ENCODE data around the gene IL17RC. TPM values are rescaled to one million over a fixed set of nuclear protein-coding genes. Genes with fewer than 3 reads are reported as not detected.

The IL17RC gene
- total RNA-seq, 1 donor from 2014 or later: 16.9 TPM

DNA sequence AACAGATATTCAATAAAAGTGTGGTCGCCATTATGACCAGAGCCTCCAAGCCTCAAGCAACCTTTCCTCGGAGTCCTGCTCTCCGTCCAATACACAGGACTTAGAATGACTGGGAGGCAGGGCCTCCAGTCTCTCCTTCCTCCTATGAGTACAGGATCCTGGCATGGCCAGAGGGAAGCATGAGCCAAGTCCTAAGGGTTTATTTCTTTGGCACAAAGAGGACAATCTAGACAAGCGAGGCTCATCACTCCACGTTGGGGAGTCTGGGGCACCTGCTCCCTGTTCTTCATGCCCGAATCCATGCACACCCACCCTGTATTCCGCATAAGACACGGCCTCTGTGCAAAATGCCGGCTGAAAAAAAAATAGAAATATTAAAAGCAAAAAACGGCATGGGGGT is 28.5 kb downstream of the IL17RC start:
- DNase-seq (ENCODE audit: low read depth in 2 of 2): no peak

DNA sequence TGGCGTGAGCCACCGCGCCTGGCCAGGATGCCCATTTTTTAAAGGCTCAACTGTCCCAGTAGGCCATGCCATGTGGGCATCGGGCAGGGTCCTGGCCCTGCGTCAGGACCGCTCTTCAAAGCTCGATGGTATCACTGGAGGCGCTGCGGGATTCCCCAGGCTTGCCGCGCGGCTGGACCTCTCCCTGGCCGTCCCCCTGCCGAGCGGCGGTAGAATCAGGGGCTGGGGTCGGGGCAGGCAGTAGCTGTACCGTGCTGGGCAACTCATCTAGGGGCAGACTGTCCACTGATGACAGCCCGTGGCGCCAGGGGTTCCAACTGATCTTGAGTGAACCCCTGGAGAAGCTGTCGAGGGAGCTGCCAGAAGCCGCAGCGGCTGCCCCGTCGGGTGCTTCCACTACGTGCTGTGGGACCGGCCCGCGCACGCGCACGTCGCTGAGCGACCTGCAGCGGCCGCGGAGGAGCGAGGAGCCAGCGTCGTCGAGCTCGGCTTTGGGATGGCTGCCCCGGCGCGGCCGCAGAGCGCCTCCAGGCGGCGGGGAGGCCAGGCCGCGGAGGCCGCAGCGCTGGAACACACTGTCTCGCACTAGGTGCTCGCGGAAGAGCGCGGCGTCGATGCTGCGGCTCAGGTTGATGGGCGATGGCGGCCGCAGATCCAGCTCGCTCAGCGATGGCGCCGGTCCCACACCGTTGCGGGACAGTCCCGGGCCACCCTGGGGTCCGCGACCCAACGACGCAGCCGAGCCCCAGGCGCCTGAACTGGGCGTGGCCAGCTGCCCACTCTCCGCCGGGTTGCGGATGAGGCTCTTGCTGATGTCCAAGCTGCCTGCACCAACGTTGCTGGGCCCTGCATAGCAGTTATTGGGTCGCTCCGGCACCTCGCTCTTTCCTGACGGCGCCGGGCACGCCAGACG is 29.5 kb downstream of the IL17RC start:
- DNase-seq (ENCODE audit: low read depth in 2 of 2): peak; percentile 80 to 94

GRCh38 chr3:9947025-9947995 is 30.4 kb downstream of the IL17RC start:
- DNase-seq (ENCODE audit: low read depth in 2 of 2): peak; percentile 70 to 85

- DNase-seq (ENCODE audit: low read depth in 2 of 2): no peak
Observed at GRCh38 chr3:9948586-9948985, 31.7 kb downstream of the IL17RC start.

- no peak for DNase-seq (ENCODE audit: low read depth in 2 of 2)
Observed at GRCh38 chr3:9949115-9949514, 32.2 kb downstream of the IL17RC start.

- DNase-seq (ENCODE audit: low read depth in 2 of 2): no peak
Observed at GRCh38 chr3:9949626-9950025, 32.7 kb downstream of the IL17RC start.

GRCh38 chr3:9951126-9951525 is 34.2 kb downstream of the IL17RC start:
- DNase-seq (ENCODE audit: low read depth in 2 of 2): no peak

DNA sequence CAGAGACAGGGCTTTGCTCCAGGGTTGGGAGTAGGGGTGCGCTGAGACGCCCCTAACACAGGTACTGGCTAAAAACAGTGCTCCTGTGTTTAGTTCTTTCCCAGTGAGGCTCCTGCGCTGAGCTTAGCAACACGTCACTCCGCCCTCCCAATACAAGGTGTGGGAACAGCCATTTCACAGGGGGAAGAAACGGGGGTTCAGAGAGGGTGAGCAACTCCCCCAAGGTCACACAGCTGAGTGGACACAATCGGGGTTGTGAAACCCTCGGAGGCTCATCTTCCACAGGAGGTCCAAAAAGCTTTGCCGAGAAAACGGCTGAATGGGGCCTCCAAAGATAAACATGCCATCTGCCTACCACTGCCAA is 34.7 kb downstream of the IL17RC start:
- no peak for DNase-seq (ENCODE audit: low read depth in 2 of 2)

DNA sequence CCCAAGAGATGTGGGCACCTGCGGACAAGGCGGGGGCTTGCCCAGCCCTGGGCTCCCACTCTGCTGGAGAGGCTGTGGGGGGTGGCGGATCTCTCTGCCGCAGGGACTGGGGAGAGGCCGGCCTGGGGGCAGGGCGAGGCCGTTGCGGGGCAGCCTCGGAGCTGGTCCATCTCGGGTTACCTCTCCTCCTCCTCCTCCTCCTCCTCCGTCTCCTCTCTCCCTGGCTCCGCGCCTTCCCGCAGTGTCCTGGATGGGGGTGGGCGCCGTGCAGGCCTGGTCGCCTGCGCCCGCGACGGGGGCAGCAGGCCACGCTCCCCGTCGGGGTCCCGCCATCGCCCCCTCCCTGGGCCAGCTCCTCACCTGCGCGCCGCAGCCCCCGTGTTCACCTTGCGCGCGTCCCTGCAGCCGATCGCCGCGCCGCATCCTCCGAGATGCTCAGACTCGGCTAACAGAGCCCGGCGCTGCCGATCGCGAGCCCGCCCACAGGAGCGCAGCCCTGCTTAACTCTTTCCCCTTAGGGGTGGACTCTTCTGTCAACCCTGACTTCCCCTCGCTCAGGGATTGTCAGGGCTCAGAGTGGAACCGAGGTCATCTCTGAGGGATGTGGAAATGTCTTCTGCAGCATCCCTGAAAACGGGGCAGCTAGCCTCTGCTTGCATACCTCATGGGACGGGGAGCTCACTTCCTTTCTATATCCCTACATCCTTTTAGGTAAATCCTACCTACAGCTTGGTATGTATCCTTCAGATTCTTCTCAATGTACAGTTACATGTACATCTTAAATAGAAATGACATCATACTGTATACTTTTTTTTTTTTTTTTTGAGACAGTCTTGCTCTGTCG is 35.3 kb downstream of the IL17RC start, which contains the start of gene PRRT3:
Gene PRRT3 (minus strand): TSS at position 447 of the 844 bp plus-strand sequence. CDS start 2,293 bp downstream, outside the sequence.
- DNase-seq (ENCODE audit: low read depth in 2 of 2): peak; percentile 10 to 32

DNA sequence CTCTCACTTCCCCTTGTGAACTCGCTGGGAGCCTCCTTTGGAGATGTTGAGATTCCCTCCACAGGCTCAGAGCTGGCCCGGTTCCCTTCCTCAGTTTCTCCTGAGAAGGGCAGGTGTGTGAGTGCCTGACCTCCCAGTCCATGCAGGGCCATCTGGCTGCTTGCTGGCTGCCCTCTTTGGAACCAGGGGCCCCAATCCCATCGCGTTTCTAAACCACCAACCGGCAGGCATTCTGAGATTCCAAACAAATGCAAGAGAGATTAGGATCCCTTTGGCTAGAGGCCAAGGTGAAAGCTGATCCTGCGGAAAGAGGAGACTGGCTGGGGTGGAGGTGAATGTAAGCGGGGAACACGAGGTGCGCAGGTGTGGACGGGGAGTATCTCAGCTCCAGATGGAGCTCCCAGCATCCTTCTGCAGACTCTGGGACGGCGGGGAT is 38.2 kb downstream of the IL17RC start:
- no peak for DNase-seq (ENCODE audit: low read depth in 2 of 2)

DNA sequence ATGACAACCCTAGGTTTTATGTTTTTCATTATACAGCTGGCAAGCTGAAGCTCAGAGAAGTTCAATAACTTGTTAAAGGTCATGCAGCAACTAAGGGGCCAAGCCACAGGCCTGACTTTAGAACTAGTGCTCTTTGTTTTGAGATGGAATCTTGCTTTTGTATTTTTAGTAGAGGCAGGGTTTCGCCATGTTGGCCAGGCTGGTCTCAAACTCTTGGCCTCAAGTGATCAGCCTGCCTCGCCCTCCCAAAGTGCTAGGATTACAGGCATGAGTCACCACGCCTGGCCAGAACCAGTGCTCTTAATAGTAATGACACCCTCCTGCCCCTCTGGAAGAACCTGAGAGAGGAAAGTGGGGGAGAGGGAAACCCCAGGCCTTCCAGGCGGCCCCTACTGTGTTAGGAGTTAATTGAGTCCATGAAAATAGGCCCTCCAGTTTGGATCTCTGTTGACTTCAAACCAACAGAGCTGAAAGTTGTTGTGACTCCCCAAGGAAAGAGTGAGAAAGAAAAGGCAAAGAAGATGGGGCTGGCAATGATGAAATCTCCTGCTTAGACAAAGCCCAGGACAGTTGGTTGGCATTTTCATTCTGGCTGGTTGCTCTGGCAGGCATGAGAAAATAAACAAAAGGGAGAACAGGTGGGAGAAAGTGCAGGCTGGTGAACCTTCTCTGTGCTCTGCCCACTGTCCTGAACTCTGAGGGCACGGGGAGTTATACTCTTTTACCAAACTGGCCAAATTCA is 38.9 kb downstream of the IL17RC start:
- no peak for DNase-seq (ENCODE audit: low read depth in 2 of 2)

DNA sequence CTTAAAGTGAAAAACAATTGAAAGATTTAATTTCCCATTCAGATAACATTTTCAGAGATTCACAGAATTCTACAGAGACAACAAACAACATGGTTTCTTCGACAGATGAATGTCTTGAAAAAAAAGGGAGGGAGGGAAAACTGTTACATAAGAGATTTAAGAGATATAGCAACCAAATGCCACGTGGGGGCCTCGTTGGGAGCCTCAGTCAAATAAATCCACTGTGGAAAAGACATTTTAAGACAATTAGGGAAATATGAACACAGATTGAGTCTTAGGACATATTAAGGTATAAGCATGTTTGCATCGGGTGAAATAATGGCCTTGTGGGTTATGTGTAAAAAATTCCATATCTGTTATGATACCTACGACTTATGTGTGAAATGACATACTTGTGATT is 40.3 kb downstream of the IL17RC start:
- DNase-seq (ENCODE audit: low read depth in 2 of 2): peak in 1 of 2 donors; percentile 37

DNA sequence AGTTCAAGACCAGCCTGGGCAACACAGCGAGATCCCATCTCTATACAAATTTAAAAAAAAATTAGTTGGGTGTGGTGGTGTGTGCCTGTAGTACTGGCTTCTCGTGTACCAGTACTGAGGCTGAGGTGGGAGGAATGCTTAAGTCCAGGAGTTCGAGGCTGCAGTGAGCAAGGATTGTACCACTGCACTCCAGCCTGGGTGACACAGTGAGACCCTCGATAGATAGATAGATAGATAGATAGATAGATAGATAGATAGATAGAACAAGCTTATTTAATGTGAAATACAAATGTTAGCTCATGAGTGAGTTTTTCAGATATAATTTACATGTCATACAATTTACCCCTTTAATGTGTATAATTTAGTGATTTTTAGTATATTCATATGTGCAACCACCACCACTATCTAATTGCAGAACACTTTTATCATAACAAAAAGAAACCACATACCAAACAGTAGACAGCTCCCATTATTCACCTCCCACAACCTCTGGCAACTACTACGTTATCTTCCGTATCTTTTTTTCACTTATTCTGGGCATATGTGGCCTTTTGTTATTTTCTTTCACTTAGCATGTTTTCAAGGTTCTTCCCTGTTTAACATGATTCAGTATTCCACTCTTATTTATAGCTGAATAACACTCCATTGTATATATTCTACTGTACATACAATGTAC is 48.4 kb downstream of the IL17RC start:
- DNase-seq (ENCODE audit: low read depth in 2 of 2): no peak

- no peak for DNase-seq (ENCODE audit: low read depth in 2 of 2)
Observed at GRCh38 chr3:9966841-9967240, 49.9 kb downstream of the IL17RC start.

- DNase-seq (ENCODE audit: low read depth in 2 of 2): no peak
Observed at GRCh38 chr3:9969632-9970019, 52.7 kb downstream of the IL17RC start.

DNA sequence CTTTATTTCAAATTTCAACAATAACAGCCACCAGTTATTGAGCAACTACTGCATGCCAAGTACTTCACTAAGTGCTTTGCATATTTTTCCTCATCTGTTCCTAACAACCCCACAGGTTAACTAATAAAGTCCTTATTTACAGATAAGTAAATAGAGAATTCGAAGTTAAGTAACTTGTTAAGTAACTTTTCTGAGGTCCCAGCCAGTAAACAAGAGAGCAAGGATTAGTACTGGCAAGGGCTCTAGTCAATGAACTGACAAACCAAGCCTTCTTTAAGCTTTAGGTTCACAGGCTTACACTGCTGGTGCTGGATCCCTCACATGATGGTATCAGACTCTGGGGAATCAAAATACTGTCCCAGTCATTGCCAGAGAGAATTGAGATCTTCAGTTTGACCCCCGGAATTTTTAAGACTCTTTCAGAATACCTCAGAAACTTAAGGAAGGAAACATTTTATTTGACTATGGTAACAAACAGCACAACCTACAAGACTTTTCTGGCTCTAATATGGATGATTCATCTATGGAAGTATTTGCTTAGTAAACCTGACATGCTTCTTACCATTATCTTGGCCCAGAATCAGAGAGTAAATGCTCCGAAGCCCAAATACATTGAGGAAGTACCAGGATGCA is 53.2 kb downstream of the IL17RC start:
- DNase-seq (ENCODE audit: low read depth in 2 of 2): peak in 1 of 2 donors; percentile 21

DNA sequence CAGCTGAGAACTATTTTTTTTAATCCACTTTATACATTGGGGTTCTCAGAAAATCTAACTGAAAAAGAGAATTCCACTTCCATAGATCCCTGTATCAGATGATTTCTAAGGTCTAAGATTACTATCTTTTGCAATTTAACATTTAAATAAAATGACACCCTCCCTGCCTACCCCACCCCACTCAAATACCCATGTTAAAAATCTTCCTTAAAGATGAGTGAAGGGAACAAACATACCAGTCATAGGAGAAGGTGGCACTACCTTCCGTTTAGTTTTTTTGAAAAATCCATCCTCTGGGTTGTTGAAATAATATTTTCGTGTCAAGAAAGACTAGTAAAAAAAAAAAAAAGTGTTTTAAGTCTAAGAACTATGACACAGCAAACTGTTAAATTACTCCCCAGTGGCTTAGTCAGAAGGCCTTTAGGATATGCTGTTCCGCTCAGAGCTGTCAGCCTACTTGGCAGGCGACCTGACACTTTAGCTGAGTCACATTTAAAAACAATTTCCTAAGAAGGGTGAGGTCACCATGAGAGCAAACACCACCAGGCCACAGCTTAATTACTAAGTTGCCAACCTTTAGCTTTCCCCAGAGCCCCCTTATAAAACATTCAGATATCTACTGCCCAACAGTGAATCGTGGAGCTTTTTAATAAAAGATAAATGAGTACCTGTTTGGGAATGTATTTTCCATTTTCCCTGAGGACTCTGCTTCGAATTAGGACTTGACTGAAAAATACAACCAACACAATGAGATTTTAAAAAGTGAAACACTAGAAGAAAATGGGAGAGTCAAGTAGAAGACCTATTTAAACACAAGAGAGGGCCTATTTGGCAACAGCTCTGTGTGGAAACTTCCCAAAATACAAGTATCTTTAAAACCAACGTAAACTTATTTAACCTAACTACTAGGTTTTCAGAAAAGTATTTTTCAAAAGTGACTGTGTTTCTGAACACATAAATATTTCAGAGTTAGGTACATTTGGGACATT is 60.1 kb downstream of the IL17RC start:
- DNase-seq (ENCODE audit: low read depth in 2 of 2): peak; percentile 64 to 97

- no peak for DNase-seq (ENCODE audit: low read depth in 2 of 2)
Observed at GRCh38 chr3:9978710-9979305, 61.9 kb downstream of the IL17RC start.
